Mesothelial cell of epicardium (in vitro differentiated cells): ENCODE results near the gene TBC1D8. TPM values are rescaled to one million over a fixed set of nuclear protein-coding genes. Genes with fewer than 3 reads are reported as not detected.

Experiments
- DNase-seq, 2 experiments: peaks; one replicate each; pipeline ENCODE4 v3.0.0; 2021; ENCODE audit warnings: low spot score in 2 of 2; ENCODE audit not compliant: unreplicated experiment in 2 of 2
- H3K27ac Mint-ChIP-seq: 2 replicates; pipeline ENCODE4 v1.8.0; 2021; ENCODE audit warnings: mixed read lengths
- H3K27me3 Mint-ChIP-seq: 2 replicates; pipeline ENCODE4 v1.8.0; 2021; ENCODE audit warnings: low read depth, mixed read lengths
- H3K36me3 Mint-ChIP-seq: 2 replicates; pipeline ENCODE4 v1.8.0; 2021; ENCODE audit warnings: mixed read lengths
- H3K4me1 Mint-ChIP-seq: 2 replicates; pipeline ENCODE4 v1.8.0; 2021; ENCODE audit warnings: mixed read lengths
- H3K4me3 Mint-ChIP-seq: 2 replicates; pipeline ENCODE4 v1.8.0; 2021; ENCODE audit warnings: mild to moderate bottlenecking, moderate library complexity, mixed read lengths
- H3K9me3 Mint-ChIP-seq: 2 replicates; pipeline ENCODE4 v1.8.0; 2021; ENCODE audit warnings: mixed read lengths
- CTCF ChIP-seq: fragments of 200-600 bp; sonication (generic); IDR thresholded peaks from one replicate; pipeline ENCODE4 v1.5.0; 2021; ENCODE audit warnings: antibody characterized with exemption; ENCODE audit not compliant: unreplicated experiment
- total RNA-seq: library from RNA; stranded (reverse); gene quantifications from 3 replicates; pipeline ENCODE4 v1.2.1, GENCODE V29; 2021

The TBC1D8 gene
- total RNA-seq, 1 donor from 2014 or later = 12.7 TPM

DNA sequence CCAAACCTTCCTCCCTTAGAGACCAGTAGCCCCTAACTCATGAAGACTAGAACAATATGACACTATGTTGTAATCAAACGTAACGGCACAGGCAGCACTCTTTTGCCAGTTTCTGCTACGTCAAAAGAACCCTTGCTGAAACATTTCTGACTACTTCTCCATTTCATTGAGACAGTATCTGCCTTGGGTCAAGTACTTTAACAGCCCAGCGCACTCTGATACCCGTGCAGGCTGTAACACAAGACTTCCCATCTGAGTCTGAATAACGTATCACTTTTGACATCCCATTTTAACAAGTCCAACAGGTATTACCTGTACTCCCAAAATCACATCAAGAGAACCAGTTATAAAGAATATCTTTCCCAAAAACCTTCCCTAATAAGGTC lies 38.4 kb downstream of the TBC1D8 start:
- Mint-ChIP-seq H3K4me3 (no peak overlapping the region), H3K27me3 (no peaks in the 10 kb centered on the region), H3K4me1 (peaks cover 49% of the 10 kb centered on the region), H3K27ac (peak overlapping the region; percentile 85), H3K9me3 (no peaks in the 10 kb centered on the region), H3K36me3 (no peaks in the 10 kb centered on the region)
- TF ChIP-seq CTCF = no peak
- no peak for DNase-seq

DNA sequence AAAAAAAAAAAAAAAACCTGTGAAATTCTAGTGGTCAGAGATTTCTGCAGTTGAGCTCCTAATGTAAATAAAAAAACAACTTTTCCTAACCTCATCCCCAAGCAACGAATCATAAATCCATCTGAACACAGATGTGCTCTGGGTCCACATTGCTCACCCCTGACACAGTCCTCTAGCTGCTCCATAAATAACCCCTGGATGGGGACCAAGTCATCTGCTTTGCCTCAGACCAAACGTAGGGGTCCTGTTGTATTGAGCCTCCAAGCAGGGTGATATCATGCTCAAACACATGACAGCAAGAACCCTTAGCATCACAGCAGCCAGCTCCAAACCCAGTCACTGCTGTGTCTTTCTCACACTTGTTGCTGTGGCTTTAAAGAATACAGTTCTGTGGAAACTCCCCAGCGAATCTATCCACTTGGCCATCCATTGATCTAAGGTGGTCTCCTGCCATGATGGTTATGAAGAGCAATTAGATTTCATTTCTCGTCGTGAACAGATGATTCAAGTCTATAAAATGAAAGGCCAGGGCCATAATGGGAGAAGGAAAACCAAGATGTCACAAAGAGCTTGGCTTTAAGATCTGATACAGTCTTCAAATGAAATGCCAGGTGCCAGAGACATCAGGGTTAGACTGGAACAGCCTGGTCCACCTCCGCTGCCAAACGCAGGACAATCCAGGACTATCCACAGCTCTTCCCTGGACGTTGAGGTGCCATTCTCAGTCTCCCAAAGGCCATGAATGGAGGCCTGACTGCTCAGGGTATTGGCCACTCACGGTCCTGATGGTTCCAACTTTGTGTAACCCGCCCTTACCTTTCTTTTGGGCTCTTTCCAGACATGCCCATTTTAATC lies 39.0 kb downstream of the TBC1D8 start:
- Mint-ChIP-seq H3K4me1 (peaks cover 49% of the 10 kb centered on the region), H3K36me3 (no peaks in the 10 kb centered on the region), H3K9me3 (peaks cover 2% of the 10 kb centered on the region), H3K27ac (peak overlapping the region; percentile 35), H3K4me3 (no peak overlapping the region), H3K27me3 (no peaks in the 10 kb centered on the region)
- DNase-seq = no peak
- TF ChIP-seq CTCF = no peak

DNA sequence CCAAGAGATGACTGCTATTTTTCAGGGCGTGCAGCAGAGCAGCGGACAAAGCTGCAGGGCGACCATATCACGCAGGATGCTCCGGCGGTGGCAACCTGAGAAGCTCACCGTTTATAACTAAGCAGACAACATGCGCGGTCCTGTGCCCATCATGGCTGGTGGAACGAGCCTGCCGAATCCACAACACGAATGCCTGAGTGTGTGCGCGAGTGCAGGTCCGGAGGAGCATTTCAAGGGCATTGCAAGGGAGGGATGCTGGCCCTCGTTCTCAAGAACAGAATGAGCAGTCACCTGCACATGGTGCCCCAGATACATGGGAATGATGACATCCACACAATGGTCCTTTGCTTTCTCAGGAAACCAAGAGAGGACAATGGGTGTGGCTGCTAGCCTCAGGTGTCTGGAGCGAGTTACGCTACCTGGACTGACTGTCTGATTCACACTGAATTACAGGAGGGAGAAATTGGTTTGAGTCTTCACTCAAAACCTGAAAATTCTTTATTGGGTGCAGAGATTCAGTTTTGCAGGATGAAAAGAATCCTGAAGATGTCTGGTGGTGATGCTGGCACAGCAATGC lies 39.8 kb downstream of the TBC1D8 start:
- TF ChIP-seq CTCF = no peak
- H3K36me3 Mint-ChIP-seq = no peaks in the 10 kb centered on the region
- no peak overlapping the region for H3K27ac Mint-ChIP-seq
- no peaks in the 10 kb centered on the region for H3K27me3 Mint-ChIP-seq
- no peak overlapping the region for H3K4me3 Mint-ChIP-seq
- DNase-seq = no peak
- peaks cover 49% of the 10 kb centered on the region for H3K4me1 Mint-ChIP-seq
- peaks cover 7% of the 10 kb centered on the region for H3K9me3 Mint-ChIP-seq

DNA sequence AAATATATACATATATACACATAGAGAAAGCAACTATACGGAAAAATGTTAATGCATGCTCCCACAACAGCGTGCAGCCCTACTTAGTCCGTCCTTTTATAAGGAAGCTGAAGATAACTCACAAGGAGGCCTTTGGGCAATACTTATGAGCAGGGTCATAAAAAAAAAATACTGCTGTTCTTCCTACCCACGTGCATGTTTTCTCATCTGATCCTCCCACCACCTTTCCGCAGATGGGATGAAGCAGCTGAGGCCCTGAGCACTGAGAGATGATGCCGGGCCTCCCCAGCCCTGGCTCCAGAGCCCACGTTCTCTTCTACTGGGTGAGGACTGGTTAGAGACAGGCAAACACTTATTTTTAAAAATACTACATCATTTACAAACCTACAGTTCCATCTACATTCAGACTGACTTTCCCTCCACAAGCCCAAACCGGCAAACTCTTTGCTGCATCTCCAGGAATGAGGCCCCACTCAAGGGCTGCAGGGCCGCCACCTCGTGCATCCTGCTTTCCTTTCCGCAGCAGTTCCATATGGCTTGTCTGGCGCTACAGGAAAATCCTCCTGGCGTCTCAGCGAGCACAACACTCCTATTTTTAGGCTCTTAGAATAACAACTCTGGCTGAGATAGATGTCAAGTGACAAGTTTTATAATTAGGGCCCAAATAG lies 41.6 kb downstream of the TBC1D8 start:
- no peak for DNase-seq
- no peaks in the 10 kb centered on the region for H3K36me3 Mint-ChIP-seq
- no peaks in the 10 kb centered on the region for H3K27me3 Mint-ChIP-seq
- TF ChIP-seq CTCF = no peak
- H3K9me3 Mint-ChIP-seq = peaks cover 7% of the 10 kb centered on the region
- H3K27ac Mint-ChIP-seq = peak overlapping the region; percentile 23
- H3K4me3 Mint-ChIP-seq = no peak overlapping the region
- peaks cover 44% of the 10 kb centered on the region for H3K4me1 Mint-ChIP-seq

GRCh38 chr2:101108357-101108756 lies 42.8 kb downstream of the TBC1D8 start:
- H3K27ac Mint-ChIP-seq = no peak overlapping the region
- H3K36me3 Mint-ChIP-seq = no peaks in the 10 kb centered on the region
- peaks cover 17% of the 10 kb centered on the region for H3K9me3 Mint-ChIP-seq
- no peaks in the 10 kb centered on the region for H3K27me3 Mint-ChIP-seq
- TF ChIP-seq CTCF = no peak
- peaks cover 33% of the 10 kb centered on the region for H3K4me1 Mint-ChIP-seq
- DNase-seq = no peak
- H3K4me3 Mint-ChIP-seq = no peak overlapping the region
